Measurements from ENCODE around the gene LY6G6D.

GRCh38 chr6:31742894-31743293 is 27.7 kb downstream of the LY6G6D start:
- TF ChIP-seq CTCF (IDR thresholded peaks at IDR 0.05; ENCODE audit: low read length) (no peak), EZH2 (IDR thresholded peaks at IDR 0.05; ENCODE audit: borderline replicate concordance, low read length) (no peak)

Data from OCI-LY1 (cell line).